Thyroid gland (tissue), 4 donors: Measurements from ENCODE around the gene HTR5A.

Source experiments
- POLR2A ChIP-seq, 2 donors: fragments of 450-650 bp; IDR thresholded peaks; one replicate each; pipeline ENCODE4 v1.6.1; 2017; ENCODE audit warnings: antibody characterized with exemption in 2 of 2, mild to moderate bottlenecking in 2 of 2, moderate library complexity in 1 of 2
- TF ChIP-seq, protein P1 (sequence below), 6 experiments: fragments of 200-600 bp in 3 of 6; fragments of 450-650 bp in 3 of 6; sonication (generic) in 3 of 6; IDR thresholded peaks; one replicate each; pipeline ENCODE4 v1.5.1; 2016 to 2019; ENCODE audit warnings: antibody characterized with exemption in 6 of 6, mild to moderate bottlenecking in 2 of 6, inconsistent platforms in 1 of 6, moderate library complexity in 1 of 6

DNA sequence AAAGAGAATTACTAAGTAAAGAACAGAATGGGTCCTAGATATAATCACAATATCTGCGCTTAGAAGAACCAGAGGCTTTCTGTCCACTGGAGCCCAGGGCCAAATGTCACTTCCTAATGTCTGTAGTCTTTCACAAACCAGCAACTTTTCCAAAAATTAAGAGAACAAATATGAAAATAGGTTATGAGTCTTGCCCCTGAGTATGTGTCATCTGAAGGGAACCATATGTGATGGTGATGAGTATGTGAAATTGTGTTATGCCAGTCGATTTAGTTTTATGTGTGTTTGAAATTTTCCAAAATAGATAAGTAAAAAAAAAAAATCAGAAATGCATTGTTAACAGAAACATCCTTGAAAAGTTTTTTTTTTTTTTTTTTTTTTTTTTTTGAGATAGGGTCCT lies 15.4 kb upstream of the HTR5A start:
- TF ChIP-seq, protein P1, sequence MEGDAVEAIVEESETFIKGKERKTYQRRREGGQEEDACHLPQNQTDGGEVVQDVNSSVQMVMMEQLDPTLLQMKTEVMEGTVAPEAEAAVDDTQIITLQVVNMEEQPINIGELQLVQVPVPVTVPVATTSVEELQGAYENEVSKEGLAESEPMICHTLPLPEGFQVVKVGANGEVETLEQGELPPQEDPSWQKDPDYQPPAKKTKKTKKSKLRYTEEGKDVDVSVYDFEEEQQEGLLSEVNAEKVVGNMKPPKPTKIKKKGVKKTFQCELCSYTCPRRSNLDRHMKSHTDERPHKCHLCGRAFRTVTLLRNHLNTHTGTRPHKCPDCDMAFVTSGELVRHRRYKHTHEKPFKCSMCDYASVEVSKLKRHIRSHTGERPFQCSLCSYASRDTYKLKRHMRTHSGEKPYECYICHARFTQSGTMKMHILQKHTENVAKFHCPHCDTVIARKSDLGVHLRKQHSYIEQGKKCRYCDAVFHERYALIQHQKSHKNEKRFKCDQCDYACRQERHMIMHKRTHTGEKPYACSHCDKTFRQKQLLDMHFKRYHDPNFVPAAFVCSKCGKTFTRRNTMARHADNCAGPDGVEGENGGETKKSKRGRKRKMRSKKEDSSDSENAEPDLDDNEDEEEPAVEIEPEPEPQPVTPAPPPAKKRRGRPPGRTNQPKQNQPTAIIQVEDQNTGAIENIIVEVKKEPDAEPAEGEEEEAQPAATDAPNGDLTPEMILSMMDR (IDR thresholded peaks at IDR 0.05), result no peak
- no peak for TF ChIP-seq POLR2A (IDR thresholded peaks at IDR 0.05)
